CD4-positive, alpha-beta T cell (primary cell): ENCODE data around the gene GOLGA7B. TPM values are rescaled to one million over a fixed set of nuclear protein-coding genes. Genes with fewer than 3 reads are reported as not detected.

Source experiments
- ATAC-seq: fragments of 200-7000 bp; cut with Tn5 transposase; one replicate; pipeline ENCODE4 v1.10.0; 2022; ENCODE audit warnings: mild to moderate bottlenecking; ENCODE audit not compliant: poor library complexity
- CTCF ChIA-PET: fragments of 350-600 bp; sonication (Branson Sonifier 250); formaldehyde crosslinking; loops from one replicate; lab custom pipeline; 2021; ENCODE audit warnings: antibody characterized with exemption, inconsistent platforms; lab: Charles Lee
- POLR2A ChIA-PET: fragments of 350-600 bp; sonication (Branson Sonifier 250); formaldehyde crosslinking; loops from one replicate; lab custom pipeline; 2021; ENCODE audit warnings: antibody characterized with exemption, inconsistent platforms; lab: Charles Lee
- DNase-seq, 14 experiments: peaks; one replicate each; pipeline ENCODE4 v3.0.0-alpha.2; 2013 to 2020; ENCODE audit warnings: mixed read lengths in 2 of 14
- H3K27ac ChIP-seq, 2 donors: one replicate each; pipeline versions ENCODE4 v1.5.1 to v1.7.0; 2013; ENCODE audit warnings: low read length in 2 of 2, low read depth in 1 of 2, mild to moderate bottlenecking in 1 of 2
- H3K27me3 ChIP-seq, 2 experiments: 1 replicate in 1 of 2; 2 replicates in 1 of 2; pipeline versions ENCODE4 v1.6.1 to v1.7.0; 2013; ENCODE audit warnings: low read length in 2 of 2, control low read depth in 1 of 2, mild to moderate bottlenecking in 1 of 2, moderate library complexity in 1 of 2; ENCODE audit not compliant: insufficient read depth in 2 of 2, control insufficient read depth in 1 of 2
- H3K36me3 ChIP-seq: one replicate; pipeline ENCODE4 v1.6.1; 2013; ENCODE audit warnings: low read length, control low read depth; ENCODE audit not compliant: insufficient read depth
- H3K4me1 ChIP-seq: one replicate; pipeline ENCODE4 v1.6.1; 2013; ENCODE audit warnings: low read length, control low read depth; ENCODE audit not compliant: insufficient read depth
- H3K4me3 ChIP-seq: one replicate; pipeline ENCODE4 v1.5.1; 2013; ENCODE audit warnings: mild to moderate bottlenecking, low read length, moderate library complexity
- H3K9me3 ChIP-seq, 2 experiments: 1 replicate in 1 of 2; 2 replicates in 1 of 2; pipeline versions ENCODE4 v1.6.1 to v1.7.0; 2013; ENCODE audit warnings: low read length in 2 of 2, mild to moderate bottlenecking in 2 of 2, control low read depth in 1 of 2, moderate library complexity in 1 of 2; ENCODE audit not compliant: control insufficient read depth in 1 of 2, insufficient read depth in 1 of 2
- H3K27ac Mint-ChIP-seq: one replicate; pipeline ENCODE4 v1.8.0; 2020; ENCODE audit warnings: mixed read lengths
- H3K27me3 Mint-ChIP-seq: one replicate; pipeline ENCODE4 v1.8.0; 2021; ENCODE audit warnings: mixed read lengths
- H3K36me3 Mint-ChIP-seq: one replicate; pipeline ENCODE4 v1.8.0; 2021; ENCODE audit warnings: low read depth, mixed read lengths
- H3K4me1 Mint-ChIP-seq: one replicate; pipeline ENCODE4 v1.8.0; 2021; ENCODE audit warnings: low read depth, mixed read lengths
- H3K4me3 Mint-ChIP-seq: one replicate; pipeline ENCODE4 v1.8.0; 2020; ENCODE audit warnings: mild to moderate bottlenecking, mixed read lengths
- H3K9me3 Mint-ChIP-seq: one replicate; pipeline ENCODE4 v1.8.0; 2020; ENCODE audit warnings: mixed read lengths
- intact Hi-C, 2 experiments: fragments of 100-400 bp; cut with DNase I in 1 of 2; cut with micrococcal nuclease in 1 of 2; formaldehyde crosslinking; loops; one replicate each; pipeline versions ENCODE4 v1.15.1 to v1.9.0; 2023 to 2025; cut with DNase I, micrococcal nuclease
- total RNA-seq, 174 experiments: library from RNA in 2 of 174; stranded (reverse) in 2 of 174; gene quantifications; one replicate each; pipeline ENCODE4 v1.2.3 and lab custom pipeline; 2021 to 2026
- TF ChIP-seq, protein P1 (sequence below): fragments of 200-600 bp; IDR thresholded peaks from one replicate; pipeline ENCODE4 v1.8.0; 2022; ENCODE audit warnings: antibody characterized with exemption, mild to moderate bottlenecking

Gene GOLGA7B
- total RNA-seq, 2 experiments from 2014 or later: 4.5 to 6.1 TPM

DNA sequence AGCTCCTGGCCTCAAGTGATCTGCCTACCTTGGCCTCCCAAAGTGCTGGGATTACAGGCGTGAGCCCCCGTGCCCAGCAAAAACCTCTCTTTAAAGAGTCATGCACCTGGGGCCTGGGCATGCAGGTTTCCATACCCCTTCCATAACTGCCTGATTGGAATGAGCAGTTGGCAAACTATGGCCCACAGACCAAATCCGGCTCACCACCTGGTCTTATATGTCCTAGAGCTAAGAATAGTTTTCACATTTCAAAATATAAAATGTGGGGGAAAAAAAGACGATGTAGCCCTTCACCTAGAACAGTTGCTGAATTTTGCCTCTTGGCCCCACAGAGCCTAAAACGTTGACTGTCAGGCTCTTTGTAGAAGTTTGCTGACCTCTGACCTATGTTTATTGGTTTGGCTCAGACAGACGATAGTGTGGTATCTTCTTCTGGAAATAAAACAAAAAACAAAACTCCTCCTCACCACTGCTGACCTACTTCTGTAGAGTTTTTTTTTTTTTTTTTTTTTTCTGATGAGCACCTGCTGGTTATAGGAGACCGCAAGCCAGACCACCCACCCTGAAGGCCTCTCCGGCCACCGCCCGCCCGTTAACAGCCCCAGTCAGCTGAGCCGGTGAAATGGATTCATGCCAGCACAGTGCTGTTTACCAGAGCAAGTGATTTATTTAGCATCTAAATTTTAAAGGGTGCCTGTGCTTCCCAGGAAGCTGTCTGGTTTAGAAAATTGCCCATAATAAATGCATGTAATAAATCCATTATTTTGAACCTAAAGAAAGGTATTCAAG lies 44.4 kb upstream of the GOLGA7B start:
- H3K36me3 Mint-ChIP-seq: no peaks in the 10 kb centered on the region
- no peaks in the 10 kb centered on the region for H3K4me1 ChIP-seq

DNA sequence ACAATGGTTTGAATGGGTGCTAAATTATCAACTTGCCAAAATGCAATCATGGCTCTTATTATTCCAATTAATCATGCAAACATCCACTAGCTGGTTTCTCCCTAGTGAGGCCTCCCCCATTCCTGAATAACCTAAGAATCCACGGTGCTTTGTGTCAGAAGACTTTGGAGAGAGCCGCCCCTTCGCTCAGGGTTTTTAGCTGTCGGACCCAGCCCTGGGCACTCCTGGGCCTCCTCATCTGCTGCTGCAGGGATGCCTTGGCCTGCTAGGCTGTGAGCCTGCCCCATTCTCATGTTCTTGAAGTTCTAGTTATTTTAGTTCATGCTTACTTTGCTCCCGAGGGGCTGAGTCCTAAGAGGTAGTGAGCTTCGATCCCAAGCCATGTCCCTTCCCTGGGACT lies 43.7 kb upstream of the GOLGA7B start:
- Histone ChIP-seq H3K4me1 (no peaks in the 10 kb centered on the region), H3K4me3 (no peak overlapping the region), H3K36me3 (no peaks in the 10 kb centered on the region), H3K27me3 (no peaks in the 10 kb centered on the region), H3K27ac (no peak overlapping the region), H3K9me3 (no peaks in the 10 kb centered on the region)
- POLR2A ChIA-PET: no interaction called here
- no peaks in the 10 kb centered on the region for H3K27me3 Mint-ChIP-seq
- intact Hi-C loops: no loop called here
- no peaks in the 10 kb centered on the region for H3K9me3 Mint-ChIP-seq
- no peaks in the 10 kb centered on the region for H3K4me1 Mint-ChIP-seq
- no peak overlapping the region for H3K27ac Mint-ChIP-seq
- TF ChIP-seq, protein P1, sequence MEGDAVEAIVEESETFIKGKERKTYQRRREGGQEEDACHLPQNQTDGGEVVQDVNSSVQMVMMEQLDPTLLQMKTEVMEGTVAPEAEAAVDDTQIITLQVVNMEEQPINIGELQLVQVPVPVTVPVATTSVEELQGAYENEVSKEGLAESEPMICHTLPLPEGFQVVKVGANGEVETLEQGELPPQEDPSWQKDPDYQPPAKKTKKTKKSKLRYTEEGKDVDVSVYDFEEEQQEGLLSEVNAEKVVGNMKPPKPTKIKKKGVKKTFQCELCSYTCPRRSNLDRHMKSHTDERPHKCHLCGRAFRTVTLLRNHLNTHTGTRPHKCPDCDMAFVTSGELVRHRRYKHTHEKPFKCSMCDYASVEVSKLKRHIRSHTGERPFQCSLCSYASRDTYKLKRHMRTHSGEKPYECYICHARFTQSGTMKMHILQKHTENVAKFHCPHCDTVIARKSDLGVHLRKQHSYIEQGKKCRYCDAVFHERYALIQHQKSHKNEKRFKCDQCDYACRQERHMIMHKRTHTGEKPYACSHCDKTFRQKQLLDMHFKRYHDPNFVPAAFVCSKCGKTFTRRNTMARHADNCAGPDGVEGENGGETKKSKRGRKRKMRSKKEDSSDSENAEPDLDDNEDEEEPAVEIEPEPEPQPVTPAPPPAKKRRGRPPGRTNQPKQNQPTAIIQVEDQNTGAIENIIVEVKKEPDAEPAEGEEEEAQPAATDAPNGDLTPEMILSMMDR: no peak
- DNase-seq (no peak), ATAC-seq (no peak)
- H3K4me3 Mint-ChIP-seq: no peak overlapping the region
- CTCF ChIA-PET: no interaction called here
- no peaks in the 10 kb centered on the region for H3K36me3 Mint-ChIP-seq

More for the DNA sequence above, 44.4 kb upstream of the GOLGA7B start:
- ChIA-PET CTCF (no interaction called here), POLR2A (interaction anchor here (0.6 kb wide), 1 partner anchor 9 kb away, joined by 4 read pairs; no protein-coding TSS in a partner anchor)
- Mint-ChIP-seq H3K27me3 (no peaks in the 10 kb centered on the region), H3K4me3 (no peak overlapping the region), H3K9me3 (no peaks in the 10 kb centered on the region), H3K27ac (no peak overlapping the region), H3K4me1 (no peaks in the 10 kb centered on the region)
- no peak overlapping the region for H3K27ac ChIP-seq
- DNase-seq (peak in 1 of 14 experiments; percentile 10), ATAC-seq (no peak)
- TF ChIP-seq, protein P1: no peak
- intact Hi-C loops: no loop called here
- no peaks in the 10 kb centered on the region for H3K27me3 ChIP-seq
- H3K36me3 ChIP-seq: no peaks in the 10 kb centered on the region
- no peak overlapping the region for H3K4me3 ChIP-seq
- H3K9me3 ChIP-seq: no peaks in the 10 kb centered on the region

DNA sequence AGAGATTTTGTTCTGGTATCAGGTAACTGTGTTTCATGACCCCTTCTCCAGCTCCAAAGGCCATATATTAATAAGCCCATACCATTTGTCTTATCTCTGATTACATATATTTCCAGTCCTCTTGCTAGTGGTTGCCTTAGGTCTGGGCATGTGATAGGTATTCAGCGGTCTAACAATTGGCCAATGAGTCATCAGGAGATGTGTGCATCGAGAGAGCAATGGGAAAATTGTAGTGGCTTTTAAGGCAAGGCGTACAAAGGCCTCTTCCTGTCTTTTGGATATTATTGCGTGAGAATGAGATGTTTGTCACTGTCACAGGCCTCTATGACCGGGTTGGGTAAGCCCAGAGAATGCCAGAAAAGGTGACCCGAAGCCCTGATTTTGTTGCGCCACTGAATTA lies 39.2 kb upstream of the GOLGA7B start:
- Mint-ChIP-seq H3K4me3 (no peak overlapping the region), H3K27me3 (no peaks in the 10 kb centered on the region), H3K9me3 (no peaks in the 10 kb centered on the region), H3K27ac (no peak overlapping the region), H3K4me1 (no peaks in the 10 kb centered on the region), H3K36me3 (no peaks in the 10 kb centered on the region)
- Histone ChIP-seq H3K4me3 (no peak overlapping the region), H3K36me3 (no peaks in the 10 kb centered on the region), H3K4me1 (no peaks in the 10 kb centered on the region), H3K27me3 (no peaks in the 10 kb centered on the region), H3K9me3 (no peaks in the 10 kb centered on the region), H3K27ac (no peak overlapping the region)
- ATAC-seq: no peak
- no peak for DNase-seq
- POLR2A ChIA-PET: no interaction called here
- intact Hi-C loops: loop anchor here in 1 of 2 experiments (5.0 kb wide), 1 partner anchor 37 kb away; the partner anchor contains the start of gene GOLGA7B
- CTCF ChIA-PET: interaction anchor here (1.3 kb wide), 1 partner anchor 59 kb away, joined by 3 read pairs; no protein-coding TSS in a partner anchor
- TF ChIP-seq, protein P1: no peak
